Measurements from ENCODE around the gene PVRIG. TPM values are rescaled to one million over a fixed set of nuclear protein-coding genes. Genes with fewer than 3 reads are reported as not detected.
"Not testable (repeated sequence)": the region's sequence is repeated elsewhere in the genome, so short reads cannot be mapped to it uniquely, and the experiment has no call there.

PVRIG gene
- total RNA-seq, 2 donors from 2014 or later: not detected

GRCh38 chr7:100175296-100175935 lies 44.3 kb upstream of the PVRIG start:
- TF ChIP-seq, protein P1, sequence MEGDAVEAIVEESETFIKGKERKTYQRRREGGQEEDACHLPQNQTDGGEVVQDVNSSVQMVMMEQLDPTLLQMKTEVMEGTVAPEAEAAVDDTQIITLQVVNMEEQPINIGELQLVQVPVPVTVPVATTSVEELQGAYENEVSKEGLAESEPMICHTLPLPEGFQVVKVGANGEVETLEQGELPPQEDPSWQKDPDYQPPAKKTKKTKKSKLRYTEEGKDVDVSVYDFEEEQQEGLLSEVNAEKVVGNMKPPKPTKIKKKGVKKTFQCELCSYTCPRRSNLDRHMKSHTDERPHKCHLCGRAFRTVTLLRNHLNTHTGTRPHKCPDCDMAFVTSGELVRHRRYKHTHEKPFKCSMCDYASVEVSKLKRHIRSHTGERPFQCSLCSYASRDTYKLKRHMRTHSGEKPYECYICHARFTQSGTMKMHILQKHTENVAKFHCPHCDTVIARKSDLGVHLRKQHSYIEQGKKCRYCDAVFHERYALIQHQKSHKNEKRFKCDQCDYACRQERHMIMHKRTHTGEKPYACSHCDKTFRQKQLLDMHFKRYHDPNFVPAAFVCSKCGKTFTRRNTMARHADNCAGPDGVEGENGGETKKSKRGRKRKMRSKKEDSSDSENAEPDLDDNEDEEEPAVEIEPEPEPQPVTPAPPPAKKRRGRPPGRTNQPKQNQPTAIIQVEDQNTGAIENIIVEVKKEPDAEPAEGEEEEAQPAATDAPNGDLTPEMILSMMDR (conservative IDR thresholded peaks at IDR 0.05): no peak
- 93 to 94% methylated on average over 10 to 14 of the region's 14 CpGs for WGBS, 2 experiments (ENCODE audit: insufficient coverage in 1 of 2, insufficient read length in 1 of 2)
- H3K4me1 ChIP-seq (ENCODE audit: control insufficient read depth, insufficient read depth, low read length): no peaks in the 10 kb centered on the region
- peaks cover 20% of the 10 kb centered on the region for H3K36me3 Mint-ChIP-seq (ENCODE audit: low read depth)
- H3K27me3 ChIP-seq (ENCODE audit: control insufficient read depth, insufficient read depth, low read length, poor library complexity, severe bottlenecking): no peaks in the 10 kb centered on the region
- H3K9me3 Mint-ChIP-seq: no peaks in the 10 kb centered on the region
- no peak overlapping the region for H3K27ac Mint-ChIP-seq
- no peak overlapping the region for H3K27ac ChIP-seq (ENCODE audit: low read depth, low read length)
- no peaks in the 10 kb centered on the region for H3K36me3 ChIP-seq (ENCODE audit: control insufficient read depth, insufficient read depth, low read length)
- no peak overlapping the region for H3K9ac ChIP-seq (ENCODE audit: extremely low read depth, low read length, poor library complexity, severe bottlenecking)
- H3K4me1 Mint-ChIP-seq: peaks cover 17% of the 10 kb centered on the region
- no peak for DNase-seq
- no peaks in the 10 kb centered on the region for H3K9me3 ChIP-seq (ENCODE audit: control insufficient read depth, low read length)
- H3K27me3 Mint-ChIP-seq (ENCODE audit: insufficient read depth): peaks cover 39% of the 10 kb centered on the region
- no peak overlapping the region for H3K4me3 ChIP-seq (ENCODE audit: low read length)
- H3K4me3 Mint-ChIP-seq: peak overlapping the region; percentile 78

DNA sequence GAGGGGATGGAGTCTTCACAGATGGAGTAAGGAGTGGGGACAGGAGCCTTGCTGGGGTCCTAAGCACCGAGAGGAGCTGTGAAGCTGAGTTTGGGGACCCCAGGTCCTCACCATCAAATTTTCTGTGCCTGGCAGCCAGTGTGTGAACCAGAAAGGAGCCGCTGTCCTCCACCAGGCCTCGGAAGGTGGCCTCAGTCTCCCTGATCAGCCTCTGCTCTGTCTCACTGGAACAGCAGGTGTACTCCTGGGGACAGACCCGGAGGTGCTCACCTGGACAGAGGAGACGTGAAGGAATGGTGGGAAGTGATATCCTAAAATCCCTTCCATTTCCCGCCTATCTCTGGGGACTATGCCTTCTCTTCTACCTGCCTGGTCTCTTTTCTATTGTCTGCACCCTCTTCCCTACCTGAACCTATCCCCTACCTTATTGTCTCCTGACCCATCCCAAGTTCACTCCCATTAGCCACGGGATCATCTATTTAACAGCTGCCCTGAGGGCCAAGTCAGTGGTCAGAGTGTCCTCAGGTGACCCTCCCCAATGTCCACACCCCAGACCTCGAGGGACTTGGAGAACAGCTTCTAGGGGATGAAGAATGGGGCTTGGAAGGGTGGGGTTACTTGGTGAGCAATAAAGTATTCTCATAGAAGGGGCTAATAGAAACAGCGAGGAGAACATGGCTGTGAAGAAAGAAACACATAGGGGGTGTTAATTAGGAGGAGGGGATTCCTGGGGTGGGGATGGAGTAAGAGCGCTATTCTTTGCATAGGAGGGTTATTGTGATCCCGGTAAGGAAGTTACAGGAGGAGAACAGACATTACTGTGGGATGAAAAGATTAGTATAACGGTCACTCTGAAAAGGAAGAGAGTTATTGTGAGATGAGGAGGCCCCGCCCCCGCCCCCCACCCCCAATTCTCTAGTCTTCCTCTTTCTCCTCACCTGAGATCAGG lies 43.4 kb upstream of the PVRIG start:
- no peaks in the 10 kb centered on the region for H3K9me3 ChIP-seq (ENCODE audit: control insufficient read depth, low read length)
- TF ChIP-seq, protein P1 (conservative IDR thresholded peaks at IDR 0.05): no peak
- H3K4me3 Mint-ChIP-seq: peak overlapping the region; percentile 78
- no peaks in the 10 kb centered on the region for H3K4me1 ChIP-seq (ENCODE audit: control insufficient read depth, insufficient read depth, low read length)
- peak overlapping the region; percentile 88 for H3K27ac ChIP-seq (ENCODE audit: low read depth, low read length)
- peak overlapping the region; percentile 51 for H3K9ac ChIP-seq (ENCODE audit: extremely low read depth, low read length, poor library complexity, severe bottlenecking)
- no peaks in the 10 kb centered on the region for H3K36me3 ChIP-seq (ENCODE audit: control insufficient read depth, insufficient read depth, low read length)
- H3K9me3 Mint-ChIP-seq: no peaks in the 10 kb centered on the region
- peaks cover 40% of the 10 kb centered on the region for H3K27me3 Mint-ChIP-seq (ENCODE audit: insufficient read depth)
- no peaks in the 10 kb centered on the region for H3K27me3 ChIP-seq (ENCODE audit: control insufficient read depth, insufficient read depth, low read length, poor library complexity, severe bottlenecking)
- H3K4me1 Mint-ChIP-seq: peaks cover 11% of the 10 kb centered on the region
- peak overlapping the region; percentile 92 for H3K4me3 ChIP-seq (ENCODE audit: low read length)
- peak overlapping the region; percentile 64 for H3K27ac Mint-ChIP-seq
- peaks cover 20% of the 10 kb centered on the region for H3K36me3 Mint-ChIP-seq (ENCODE audit: low read depth)
- peak; percentile 46 for DNase-seq
- 43 to 54% methylated on average over 7 to 11 of the region's 14 CpGs for WGBS, 2 experiments (ENCODE audit: insufficient coverage in 1 of 2, insufficient read length in 1 of 2)

- TF ChIP-seq, protein P1 (conservative IDR thresholded peaks at IDR 0.05): no peak
These were observed 42.4 kb upstream of the PVRIG start, which contains the start of the genes GPC2 and STAG3 for GRCh38 chr7:100177045-100178001. GPC2 (minus strand) TSS chr7:100177381; CDS start chr7:100177199, 182 bp downstream. STAG3 (plus strand) TSS chr7:100177918; CDS start chr7:100180557, 2,639 bp downstream.

DNA sequence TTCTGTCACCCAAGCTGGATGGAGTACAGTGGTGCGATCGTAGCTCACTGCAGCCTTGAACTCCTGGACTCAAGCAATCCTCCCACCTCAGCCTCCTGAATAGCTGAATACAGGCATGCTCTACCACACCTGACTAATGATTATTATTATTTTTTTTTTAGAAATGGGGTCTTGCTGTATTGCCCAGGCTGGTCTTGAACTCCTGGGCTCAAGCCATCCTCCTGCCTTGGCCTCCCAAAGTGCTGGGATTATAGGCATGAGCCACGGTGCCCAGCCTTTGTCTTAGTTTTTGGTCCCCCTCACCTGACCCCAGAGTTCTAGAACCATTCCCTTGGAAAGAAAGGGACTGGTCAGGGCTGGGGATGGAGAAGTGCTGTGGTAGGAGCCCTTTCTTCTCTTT lies 39.7 kb upstream of the PVRIG start:
- not testable (repeated sequence) for H3K27ac ChIP-seq (ENCODE audit: low read depth, low read length); H3K9ac ChIP-seq (ENCODE audit: extremely low read depth, low read length, poor library complexity, severe bottlenecking); H3K4me3 Mint-ChIP-seq; H3K36me3 Mint-ChIP-seq (ENCODE audit: low read depth); DNase-seq; H3K27me3 ChIP-seq (ENCODE audit: control insufficient read depth, insufficient read depth, low read length, poor library complexity, severe bottlenecking); H3K4me3 ChIP-seq (ENCODE audit: low read length); H3K4me1 ChIP-seq (ENCODE audit: control insufficient read depth, insufficient read depth, low read length); H3K9me3 Mint-ChIP-seq; H3K27ac Mint-ChIP-seq; H3K36me3 ChIP-seq (ENCODE audit: control insufficient read depth, insufficient read depth, low read length); H3K9me3 ChIP-seq (ENCODE audit: control insufficient read depth, low read length)
- Mint-ChIP-seq H3K4me1 (peaks cover 15% of the 10 kb centered on the region), H3K27me3 (ENCODE audit: insufficient read depth) (peaks cover 46% of the 10 kb centered on the region)
- WGBS, 2 experiments (ENCODE audit: insufficient coverage in 1 of 2, insufficient read length in 1 of 2): 90 to 100% methylated on average over 2 to 3 of the region's 3 CpGs

More at GRCh38 chr7:100177045-100178001, 42.4 kb upstream of the PVRIG start, which contains the start of the genes GPC2 and STAG3:
- peak within 1 kb of the TSS; percentile 51 for H3K9ac ChIP-seq (ENCODE audit: extremely low read depth, low read length, poor library complexity, severe bottlenecking)
- H3K36me3 ChIP-seq (ENCODE audit: control insufficient read depth, insufficient read depth, low read length): no peaks in the 10 kb centered on the region
- Mint-ChIP-seq H3K27ac (peak within 1 kb of the TSS; percentile 64), H3K9me3 (no peaks in the 10 kb centered on the region), H3K4me3 (peak within 1 kb of the TSS; percentile 78), H3K27me3 (ENCODE audit: insufficient read depth) (peaks cover 44% of the 10 kb centered on the region), H3K4me1 (peaks cover 13% of the 10 kb centered on the region), H3K36me3 (ENCODE audit: low read depth) (peaks cover 20% of the 10 kb centered on the region)
- H3K4me1 ChIP-seq (ENCODE audit: control insufficient read depth, insufficient read depth, low read length): no peaks in the 10 kb centered on the region
- DNase-seq: peak; percentile 100
- 20 to 24% methylated on average over 55 to 78 of the region's 78 CpGs for WGBS, 2 experiments (ENCODE audit: insufficient coverage in 1 of 2, insufficient read length in 1 of 2)
- peak within 1 kb of the TSS; percentile 92 for H3K4me3 ChIP-seq (ENCODE audit: low read length)
- H3K27ac ChIP-seq (ENCODE audit: low read depth, low read length): peak within 1 kb of the TSS; percentile 88
- no peaks in the 10 kb centered on the region for H3K9me3 ChIP-seq (ENCODE audit: control insufficient read depth, low read length)
- H3K27me3 ChIP-seq (ENCODE audit: control insufficient read depth, insufficient read depth, low read length, poor library complexity, severe bottlenecking): no peaks in the 10 kb centered on the region
